Lower leg skin (tissue), 3 donors: ENCODE results near the gene NAV2.

Experiments used
- CTCF ChIP-seq, 3 donors: fragments of 450-650 bp; IDR thresholded peaks; one replicate each; pipeline ENCODE4 v1.5.1; 2016; ENCODE audit warnings: antibody characterized with exemption in 3 of 3, mild to moderate bottlenecking in 3 of 3, moderate library complexity in 2 of 3
- POLR2A ChIP-seq, 2 donors: fragments of 450-650 bp; IDR thresholded peaks; one replicate each; pipeline ENCODE4 v1.6.1; 2016 to 2017; ENCODE audit warnings: antibody characterized with exemption in 2 of 2, mild to moderate bottlenecking in 1 of 2, moderate library complexity in 1 of 2

- TF ChIP-seq CTCF (IDR thresholded peaks at IDR 0.05) = no peak
- TF ChIP-seq POLR2A (IDR thresholded peaks at IDR 0.05) = no peak
These were observed 15.8 kb downstream of the NAV2 start for GRCh38 chr11:19728436-19728835.
